HG03039 (cell line): Measurements from ENCODE around the gene HEG1.

ENCODE experiments used
- ATAC-seq: cut with Tn5 transposase; IDR thresholded peaks from one replicate; pipeline ENCODE4 v1.9.1; 2021; ENCODE audit warnings: mild to moderate bottlenecking, moderate library complexity; ENCODE audit not compliant: unreplicated experiment

The HEG1 gene

GRCh38 chr3:125069968-125070745 lies 14.4 kb upstream of the HEG1 start:
- no peak for ATAC-seq

- no peak for ATAC-seq
Measured at GRCh38 chr3:125069452-125069851, 13.7 kb upstream of the HEG1 start.

GRCh38 chr3:125068265-125068664 lies 12.5 kb upstream of the HEG1 start:
- no peak for ATAC-seq

GRCh38 chr3:125067225-125067624 lies 11.4 kb upstream of the HEG1 start:
- ATAC-seq, result no peak

GRCh38 chr3:125062904-125063618 lies 7.3 kb upstream of the HEG1 start:
- no peak for ATAC-seq

GRCh38 chr3:125061646-125062045 lies 5.8 kb upstream of the HEG1 start:
- ATAC-seq, result no peak

GRCh38 chr3:125061170-125061569 lies 5.4 kb upstream of the HEG1 start:
- ATAC-seq, result no peak

GRCh38 chr3:125059488-125060245 lies 3.9 kb upstream of the HEG1 start:
- ATAC-seq, result no peak

GRCh38 chr3:125058959-125059358 lies 3.2 kb upstream of the HEG1 start:
- no peak for ATAC-seq

GRCh38 chr3:125058529-125058928 lies 2.7 kb upstream of the HEG1 start:
- no peak for ATAC-seq

GRCh38 chr3:125057186-125057850 lies 1.5 kb upstream of the HEG1 start:
- no peak for ATAC-seq

GRCh38 chr3:125055331-125055912 lies 375 bp downstream of the HEG1 start:
- ATAC-seq, result peak; percentile 18

- no peak for ATAC-seq
Measured at GRCh38 chr3:125054449-125055329, 1.1 kb downstream of the HEG1 start.

GRCh38 chr3:125054062-125054448 lies 1.7 kb downstream of the HEG1 start:
- no peak for ATAC-seq

- ATAC-seq, result no peak
Measured at GRCh38 chr3:125053304-125053699, 2.5 kb downstream of the HEG1 start.

- no peak for ATAC-seq
Measured at GRCh38 chr3:125052624-125053303, 3.0 kb downstream of the HEG1 start.

GRCh38 chr3:125051715-125052581 lies 3.8 kb downstream of the HEG1 start:
- ATAC-seq, result no peak

GRCh38 chr3:125051205-125051604 lies 4.6 kb downstream of the HEG1 start:
- no peak for ATAC-seq
